Heart right ventricle (tissue), 16 donors: ENCODE measurements around the gene ADCY2. TPM values are rescaled to one million over a fixed set of nuclear protein-coding genes. Genes with fewer than 3 reads are reported as not detected.

Experiments
- ATAC-seq, 8 donors: fragments of 200-7000 bp; cut with Tn5 transposase; one replicate each; pipeline ENCODE4 v1.9.1; 2020; ENCODE audit warnings: mild to moderate bottlenecking in 8 of 8, moderate library complexity in 8 of 8, moderate number of reproducible peaks in 1 of 8
- DNase-seq, 2 donors: peaks; one replicate each; pipeline ENCODE4 v3.0.0-alpha.2; 2020
- H3K27ac ChIP-seq, 10 donors: fragments of 200-600 bp; sonication (generic) in 2 of 10; one replicate each; pipeline versions ENCODE4 v1.5.0 to v1.8.0; 2020 to 2022; ENCODE audit warnings: mild to moderate bottlenecking in 3 of 10
- H3K27me3 ChIP-seq, 7 donors: fragments of 200-600 bp; one replicate each; pipeline ENCODE4 v1.8.0; 2021 to 2022; ENCODE audit warnings: mild to moderate bottlenecking in 2 of 7
- H3K36me3 ChIP-seq, 9 donors: fragments of 200-600 bp; sonication (generic) in 1 of 9; one replicate each; pipeline versions ENCODE4 v1.5.0 to v1.8.0; 2020 to 2022; ENCODE audit warnings: mild to moderate bottlenecking in 2 of 9
- H3K4me1 ChIP-seq, 9 donors: fragments of 200-600 bp; sonication (generic) in 1 of 9; one replicate each; pipeline versions ENCODE4 v1.5.0 to v1.8.0; 2020 to 2022; ENCODE audit warnings: mild to moderate bottlenecking in 4 of 9
- H3K4me3 ChIP-seq, 10 donors: fragments of 200-600 bp; sonication (generic) in 2 of 10; one replicate each; pipeline versions ENCODE4 v1.5.0 to v1.8.0; 2020 to 2022; ENCODE audit warnings: mild to moderate bottlenecking in 7 of 10, moderate library complexity in 2 of 10
- H3K9me3 ChIP-seq, 11 donors: fragments of 200-600 bp in 10 of 11; sonication (generic) in 2 of 11; one replicate each; pipeline versions ENCODE4 v1.5.0 to v1.8.0; 2013 to 2022; ENCODE audit warnings: mild to moderate bottlenecking in 2 of 11, control low read depth in 1 of 11, moderate library complexity in 1 of 11
- WGBS, 2 donors: extraction: QIAGEN DNeasy Blood & Tissue Kit; methylation state at CpG; one replicate each; pipeline ENCODE4 v1.1.7; 2013; ENCODE audit warnings: inconsistent platforms in 1 of 2; 5-methylcytosine and 5-hydroxymethylcytosine counted together
- intact Hi-C, 10 donors: fragments of 100-400 bp; cut with DNase I; formaldehyde crosslinking; loops; one replicate each; pipeline versions ENCODE4 v1.11.1 to v1.14.2; 2022
- polyA plus RNA-seq, 2 donors: library from polyadenylated mRNA; stranded (reverse); fragments of 200-250 nt; gene quantifications; one replicate each; pipeline ENCODE4 v1.2.3, GENCODE V29; 2013
- total RNA-seq, 10 donors: library from RNA; stranded (reverse); fragmentation: NEBNext Ultra II Directional in 3 of 10; extraction: Animal tissue kit (Norgen Biotek cat#: 25700) in 3 of 10; gene quantifications; one replicate each; pipeline versions ENCODE4 v1.2.1 to v1.2.4, GENCODE V29; 2021 to 2023
- TF ChIP-seq, protein P1 (sequence below), 9 donors: fragments of 200-600 bp; sonication (generic) in 2 of 9; IDR thresholded peaks; one replicate each; pipeline versions ENCODE4 v1.5.0 to v1.8.0; 2021 to 2022; ENCODE audit warnings: antibody characterized with exemption in 9 of 9, mild to moderate bottlenecking in 5 of 9, moderate library complexity in 1 of 9
- donor health status: Arrhythmogenic right ventricular cardiomyopathy.
- donor health status: ischemic (EF 13 %, LVEDD 7.1; RV severe dilation, severe dysfunction).
- donor health status: healthy with polysubstance abuse.
- donor health status: DM: no; HTN: yes; CAD: no.
- donor health status: DM: no; HTN: no; CAD: no.
- donor health status: ischemic (EF 25% LVEDD 6.9; RV normal size, moderate dysfunction).
- donor health status: ischemic (EF 25% LVEDD 5.7; RV mildly dilated, moderate dysfunction).
- donor health status: healthy.
- donor health status: DM: yes; HTN: yes; CAD: no.
- donor health status: Ischemic cardiomyopathy.
- donor health status: ischemic (EF 35%, LVEDD 5.7; RV mildly dilated, moderate dysfunction).
- donor health status: nonischemic (EF 11% LVEDD 7.7; RV severe dilation, severe dysfunction).
- donor health status: DM: yes; HTN: yes; CAD: no.
- donor health status: PGD.
- donor health status: ischemic (EF 29% LVEDD 5.4; RV normal size, mild dysfunction).
- donor health status: nonischemic (EF 23%, LVEDD 6.1; RV moderate dilation, normal function).

Gene ADCY2
- total and polyA plus RNA-seq, 12 donors: 0.04 to 0.90 (median 0.17) TPM

DNA sequence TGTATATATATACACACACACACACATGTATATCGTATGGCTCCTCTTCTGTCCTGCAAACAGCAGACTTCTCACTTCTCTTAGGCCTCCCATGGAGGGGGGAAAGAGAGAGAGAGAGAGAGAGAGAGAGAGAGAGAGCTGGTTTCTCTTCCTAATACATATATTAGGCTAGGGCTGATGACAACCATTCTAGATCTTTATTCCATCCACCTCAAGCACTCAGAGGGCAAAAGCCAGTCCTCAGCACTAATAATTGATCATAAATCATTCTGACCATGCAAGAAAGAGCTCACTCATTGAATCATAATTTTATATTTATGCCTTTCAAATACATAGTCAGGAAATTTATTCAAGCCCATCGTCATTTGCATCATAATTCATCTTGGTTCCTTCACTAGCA is 408.0 kb downstream of the ADCY2 start:
- H3K4me1 ChIP-seq: peaks cover 0 to 4% (median 0%) of the 10 kb centered on the region in 9 donors
- no peaks in the 10 kb centered on the region for H3K36me3 ChIP-seq
- intact Hi-C loops: no loop called here
- no peak overlapping the region for H3K4me3 ChIP-seq
- peaks cover 0 to 8% (median 0%) of the 10 kb centered on the region in 7 donors for H3K27me3 ChIP-seq
- H3K27ac ChIP-seq: no peak overlapping the region
- ATAC-seq (no peak), DNase-seq (no peak)
- TF ChIP-seq, protein P1, sequence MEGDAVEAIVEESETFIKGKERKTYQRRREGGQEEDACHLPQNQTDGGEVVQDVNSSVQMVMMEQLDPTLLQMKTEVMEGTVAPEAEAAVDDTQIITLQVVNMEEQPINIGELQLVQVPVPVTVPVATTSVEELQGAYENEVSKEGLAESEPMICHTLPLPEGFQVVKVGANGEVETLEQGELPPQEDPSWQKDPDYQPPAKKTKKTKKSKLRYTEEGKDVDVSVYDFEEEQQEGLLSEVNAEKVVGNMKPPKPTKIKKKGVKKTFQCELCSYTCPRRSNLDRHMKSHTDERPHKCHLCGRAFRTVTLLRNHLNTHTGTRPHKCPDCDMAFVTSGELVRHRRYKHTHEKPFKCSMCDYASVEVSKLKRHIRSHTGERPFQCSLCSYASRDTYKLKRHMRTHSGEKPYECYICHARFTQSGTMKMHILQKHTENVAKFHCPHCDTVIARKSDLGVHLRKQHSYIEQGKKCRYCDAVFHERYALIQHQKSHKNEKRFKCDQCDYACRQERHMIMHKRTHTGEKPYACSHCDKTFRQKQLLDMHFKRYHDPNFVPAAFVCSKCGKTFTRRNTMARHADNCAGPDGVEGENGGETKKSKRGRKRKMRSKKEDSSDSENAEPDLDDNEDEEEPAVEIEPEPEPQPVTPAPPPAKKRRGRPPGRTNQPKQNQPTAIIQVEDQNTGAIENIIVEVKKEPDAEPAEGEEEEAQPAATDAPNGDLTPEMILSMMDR (IDR thresholded peaks at IDR 0.05): no peak
- 50 to 61% methylated on average over 2 of the region's 2 CpGs for WGBS, 2 donors
- H3K9me3 ChIP-seq: no peaks in the 10 kb centered on the region

DNA sequence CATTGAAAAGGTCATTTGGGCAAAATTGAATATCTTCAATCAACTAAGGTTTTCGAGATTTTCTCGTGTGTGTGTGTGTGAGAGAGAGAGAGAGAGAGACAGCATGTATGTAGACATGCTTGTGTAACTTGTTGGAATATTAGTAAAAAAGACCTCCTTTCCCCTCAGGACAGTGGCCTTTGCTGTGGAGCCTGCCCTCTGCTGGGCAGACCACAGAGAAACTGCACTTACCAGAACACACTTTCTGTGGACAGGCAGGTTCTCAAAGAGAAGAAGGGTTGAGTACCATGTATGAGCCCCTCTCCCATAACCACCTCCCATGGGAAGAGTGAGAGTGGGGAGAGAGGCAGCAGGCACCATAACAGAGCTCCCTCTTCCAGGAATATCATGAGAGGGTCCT is 409.4 kb downstream of the ADCY2 start:
- ATAC-seq (no peak), DNase-seq (no peak)
- H3K27ac ChIP-seq: no peak overlapping the region
- intact Hi-C loops: no loop called here
- H3K9me3 ChIP-seq: no peaks in the 10 kb centered on the region
- H3K36me3 ChIP-seq: no peaks in the 10 kb centered on the region
- TF ChIP-seq, protein P1 (IDR thresholded peaks at IDR 0.05): peak in 3 of 9 donors; percentile 10 to 28 (median 11)
- H3K27me3 ChIP-seq: peaks cover 0 to 9% (median 0%) of the 10 kb centered on the region in 7 donors
- no peak overlapping the region for H3K4me3 ChIP-seq
- 86 to 91% methylated on average over 2 of the region's 2 CpGs for WGBS, 2 donors
- H3K4me1 ChIP-seq: peaks cover 0 to 4% (median 0%) of the 10 kb centered on the region in 9 donors

DNA sequence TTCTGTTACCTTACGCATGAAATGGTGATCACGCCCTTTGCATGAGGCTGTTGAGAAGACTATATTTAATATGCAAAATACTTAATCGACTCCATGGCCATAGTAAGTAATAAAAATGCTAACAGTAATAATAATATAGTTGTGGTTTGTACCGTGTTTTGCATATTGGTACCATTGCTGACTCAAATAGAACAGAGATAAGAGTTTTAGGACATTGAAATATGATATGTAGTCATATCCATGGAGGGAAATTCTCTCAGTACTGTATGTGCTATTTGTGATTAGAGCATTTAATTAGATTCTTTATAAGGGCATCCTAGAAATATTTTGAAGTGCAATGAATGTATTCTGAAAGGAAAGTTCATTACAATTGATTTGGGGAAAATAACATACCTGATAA is 413.1 kb downstream of the ADCY2 start:
- no peaks in the 10 kb centered on the region for H3K36me3 ChIP-seq

DNA sequence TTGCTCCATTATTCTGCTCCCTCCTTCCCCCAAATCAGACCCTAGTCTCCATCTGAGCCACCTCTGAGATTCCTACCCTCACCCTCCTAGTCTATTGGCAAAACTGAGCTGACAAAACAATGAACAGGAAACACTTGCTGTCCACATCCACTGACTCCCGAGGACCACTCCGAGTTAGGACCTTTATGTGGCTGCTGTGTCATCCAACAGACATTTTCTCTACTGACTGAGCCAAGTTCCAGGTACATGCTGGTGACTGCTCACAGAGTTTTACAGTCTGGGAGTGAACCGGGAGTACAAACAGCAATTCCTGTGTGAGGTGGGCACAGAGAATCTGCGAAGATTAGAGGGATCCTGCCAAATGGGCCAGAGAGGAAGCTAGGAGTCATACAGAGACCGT is 415.8 kb downstream of the ADCY2 start:
- Histone ChIP-seq H3K4me3 (no peak overlapping the region), H3K4me1 (peaks cover 0 to 10% (median 0%) of the 10 kb centered on the region in 9 donors), H3K36me3 (no peaks in the 10 kb centered on the region), H3K27ac (no peak overlapping the region), H3K9me3 (no peaks in the 10 kb centered on the region), H3K27me3 (peaks cover 0 to 39% (median 12%) of the 10 kb centered on the region in 7 donors)
- DNase-seq: no peak
- TF ChIP-seq, protein P1 (IDR thresholded peaks at IDR 0.05): no peak
- intact Hi-C loops: no loop called here
- 62 to 72% methylated on average over 5 of the region's 5 CpGs for WGBS, 2 donors
- ATAC-seq: no peak

More for the DNA sequence above, 413.1 kb downstream of the ADCY2 start:
- Histone ChIP-seq H3K27ac (no peak overlapping the region), H3K4me3 (no peak overlapping the region), H3K9me3 (no peaks in the 10 kb centered on the region), H3K27me3 (peaks cover 0 to 22% (median 7%) of the 10 kb centered on the region in 7 donors), H3K4me1 (no peaks in the 10 kb centered on the region)
- intact Hi-C loops: no loop called here
- 78 to 81% methylated on average over 4 of the region's 4 CpGs for WGBS, 2 donors
- TF ChIP-seq, protein P1 (IDR thresholded peaks at IDR 0.05): no peak
- ATAC-seq: no peak
- no peak for DNase-seq
